K562 (cell line): ENCODE results near the gene CARMIL1.

Source experiments
- BRF1 ChIP-seq: IDR thresholded peaks from 3 replicates; pipeline ENCODE4 v1.6.1; 2011; ENCODE audit warnings: borderline replicate concordance, mild to moderate bottlenecking; ENCODE audit not compliant: insufficient read length; ENCODE audit errors: extremely low read depth
- ETV6 ChIP-seq, 3 experiments: fragments of 150-350 bp in 1 of 3; sonication (generic) in 1 of 3; formaldehyde crosslinking in 1 of 3; IDR thresholded peaks; 2 replicates each; pipeline versions ENCODE4 v1.6.1 to v1.8.0; 2014 to 2022; ENCODE audit warnings: borderline replicate concordance in 2 of 3, low read depth in 2 of 3, antibody characterized with exemption in 1 of 3, low read length in 1 of 3, mild to moderate bottlenecking in 1 of 3, missing genetic modification reagents in 1 of 3
- MTF1 ChIP-seq: fragments of 250-450 bp; sonication (Bioruptor Pico); IDR thresholded peaks from 2 replicates; pipeline ENCODE4 v1.9.0; 2021; ENCODE audit warnings: moderate library complexity, mild to moderate bottlenecking, inconsistent platforms, borderline replicate concordance
- PCBP1 ChIP-seq: fragments of 200-400 bp; formaldehyde crosslinking; IDR thresholded peaks from 2 replicates; pipeline ENCODE4 v1.6.1; 2018; ENCODE audit warnings: mild to moderate bottlenecking, low read depth, low read length; ENCODE audit not compliant: poor library complexity, severe bottlenecking
- POLR3G ChIP-seq: IDR thresholded peaks from 2 replicates; pipeline ENCODE4 v1.6.1; 2011; ENCODE audit not compliant: insufficient read length, insufficient replicate concordance; ENCODE audit errors: extremely low read depth
- PTBP1 ChIP-seq: fragments of 200-400 bp; formaldehyde crosslinking; IDR thresholded peaks from 2 replicates; pipeline ENCODE4 v1.6.1; 2017; ENCODE audit warnings: low read depth, low read length
- TRIM24 ChIP-seq, 2 experiments: fragments of 450-650 bp; IDR thresholded peaks; 2 replicates each; pipeline ENCODE4 v1.6.1; 2016
- ZBTB17 ChIP-seq: fragments of 450-650 bp; formaldehyde crosslinking; IDR thresholded peaks from 2 replicates; pipeline ENCODE4 v1.4.0; 2020; ENCODE audit warnings: mild to moderate bottlenecking
- ZBTB26 ChIP-seq: fragments of 450-650 bp; formaldehyde crosslinking; IDR thresholded peaks from 2 replicates; pipeline ENCODE4 v1.4.0; 2022; ENCODE audit warnings: missing genetic modification characterization
- ZNF311 ChIP-seq: fragments of 250-450 bp; sonication (Bioruptor Pico); IDR thresholded peaks from 2 replicates; pipeline ENCODE4 v1.4.0; 2020; ENCODE audit warnings: mild to moderate bottlenecking, moderate library complexity
- ZNF384 ChIP-seq: IDR thresholded peaks from 2 replicates; pipeline ENCODE4 v1.6.1; 2012; ENCODE audit warnings: low read depth, low read length, improper control_type of control experiment
- ZNF785 ChIP-seq: fragments of 250-450 bp; sonication (Bioruptor Pico); IDR thresholded peaks from 2 replicates; pipeline ENCODE4 v1.4.0; 2020; ENCODE audit warnings: mild to moderate bottlenecking
- TF ChIP-seq, protein P1 (sequence below): fragments of 250-450 bp; sonication (Bioruptor Pico); IDR thresholded peaks from 2 replicates; pipeline ENCODE4 v1.4.0; 2020; ENCODE audit warnings: mild to moderate bottlenecking, moderate library complexity

DNA sequence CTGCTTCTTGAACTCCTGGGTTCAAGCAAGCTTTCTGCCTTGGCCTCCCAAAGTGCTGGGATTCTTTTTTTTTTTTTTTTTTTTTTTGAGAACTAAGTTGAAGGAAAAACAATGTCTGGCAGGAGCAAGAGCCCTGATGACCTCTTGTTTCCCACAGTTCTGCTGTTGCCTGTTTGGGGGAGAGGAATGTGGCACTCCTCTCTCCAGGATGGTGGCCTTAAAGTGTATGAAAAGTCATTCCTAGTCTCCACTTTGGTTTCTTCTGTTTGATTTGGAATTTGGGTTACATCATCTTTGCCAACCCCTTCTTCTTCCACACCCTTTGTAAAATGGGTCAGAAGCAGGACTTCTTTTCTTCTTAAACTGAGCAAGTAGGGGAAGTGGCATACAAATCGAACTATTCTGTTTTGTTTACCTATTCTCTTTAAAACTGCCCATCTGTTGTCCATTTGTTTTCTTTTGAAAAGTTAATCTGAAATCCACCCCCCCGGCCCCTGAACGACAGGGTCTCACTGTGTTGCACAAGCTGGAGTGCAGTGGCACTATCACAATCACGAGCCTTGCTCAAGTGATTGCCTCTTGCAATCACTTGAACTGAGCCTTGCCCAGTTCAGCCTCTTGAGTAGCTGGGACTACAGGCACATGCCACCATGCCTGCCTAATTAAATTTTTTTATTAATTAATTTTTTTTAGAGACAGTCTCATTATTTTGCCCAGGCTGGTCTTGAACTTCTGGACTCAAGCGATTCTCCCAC, 11.3 kb downstream of the CARMIL1 start:
- TF ChIP-seq ZBTB26 (CRISPR knock-in tag), result no peak
- TF ChIP-seq PCBP1, result no peak
- TF ChIP-seq, protein P1, sequence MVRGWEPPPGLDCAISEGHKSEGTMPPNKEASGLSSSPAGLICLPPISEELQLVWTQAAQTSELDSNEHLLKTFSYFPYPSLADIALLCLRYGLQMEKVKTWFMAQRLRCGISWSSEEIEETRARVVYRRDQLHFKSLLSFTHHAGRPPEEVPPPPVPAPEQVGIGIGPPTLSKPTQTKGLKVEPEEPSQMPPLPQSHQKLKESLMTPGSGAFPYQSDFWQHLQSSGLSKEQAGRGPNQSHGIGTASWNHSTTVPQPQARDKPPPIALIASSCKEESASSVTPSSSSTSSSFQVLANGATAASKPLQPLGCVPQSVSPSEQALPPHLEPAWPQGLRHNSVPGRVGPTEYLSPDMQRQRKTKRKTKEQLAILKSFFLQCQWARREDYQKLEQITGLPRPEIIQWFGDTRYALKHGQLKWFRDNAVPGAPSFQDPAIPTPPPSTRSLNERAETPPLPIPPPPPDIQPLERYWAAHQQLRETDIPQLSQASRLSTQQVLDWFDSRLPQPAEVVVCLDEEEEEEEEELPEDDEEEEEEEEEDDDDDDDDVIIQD (CRISPR knock-in tag), result no peak
- TF ChIP-seq ZNF785 (CRISPR knock-in tag), result no peak
- TF ChIP-seq ZBTB17 (CRISPR knock-in tag), result no peak
- no peak for TF ChIP-seq BRF1
- no peak for TF ChIP-seq TRIM24 (IDR thresholded peaks at IDR 0.05)
- TF ChIP-seq ZNF384, result no peak
- no peak for TF ChIP-seq POLR3G
- TF ChIP-seq ETV6 (IDR thresholded peaks at IDR 0.05; ENCODE audit: borderline replicate concordance in 1 of 2, low read depth in 2 of 2, low read length in 1 of 2), result no peak
- TF ChIP-seq ETV6 (CRISPR knock-in tag; IDR thresholded peaks at IDR 0.05; ENCODE audit: borderline replicate concordance), result no peak
- no peak for TF ChIP-seq PTBP1
- TF ChIP-seq MTF1, result no peak
- TF ChIP-seq ZNF311 (CRISPR knock-in tag), result no peak
